ENCODE results near the gene ANKRD11.

The ANKRD11 gene

GRCh38 chr16:89506791-89507191, 16.4 kb upstream of the ANKRD11 start:
- DNase-seq (ENCODE audit: low read depth), result no peak

- DNase-seq (ENCODE audit: low read depth), result no peak
These were observed 15.7 kb upstream of the ANKRD11 start for GRCh38 chr16:89506113-89506504.

- peak; percentile 71 for DNase-seq (ENCODE audit: low read depth)
These were observed 15.1 kb upstream of the ANKRD11 start for GRCh38 chr16:89505204-89506112.

- no peak for DNase-seq (ENCODE audit: low read depth)
These were observed 13.7 kb upstream of the ANKRD11 start for GRCh38 chr16:89504091-89504490.

GRCh38 chr16:89502081-89502843, 11.9 kb upstream of the ANKRD11 start:
- DNase-seq (ENCODE audit: low read depth), result no peak

- no peak for DNase-seq (ENCODE audit: low read depth)
These were observed 9.4 kb upstream of the ANKRD11 start for GRCh38 chr16:89499767-89500166.

- no peak for DNase-seq (ENCODE audit: low read depth)
These were observed 8.5 kb upstream of the ANKRD11 start for GRCh38 chr16:89498839-89499238.

- no peak for DNase-seq (ENCODE audit: low read depth)
These were observed 4.8 kb upstream of the ANKRD11 start for GRCh38 chr16:89495121-89495520.

GRCh38 chr16:89493776-89494175, 3.4 kb upstream of the ANKRD11 start:
- DNase-seq (ENCODE audit: low read depth), result no peak

GRCh38 chr16:89491974-89492687, 1.8 kb upstream of the ANKRD11 start:
- no peak for DNase-seq (ENCODE audit: low read depth)

- DNase-seq (ENCODE audit: low read depth), result no peak
These were observed 993 bp upstream of the ANKRD11 start for GRCh38 chr16:89491238-89491869.

GRCh38 chr16:89489898-89490438, 393 bp downstream of the ANKRD11 start:
- no peak for DNase-seq (ENCODE audit: low read depth)

- peak; percentile 48 for DNase-seq (ENCODE audit: low read depth)
These were observed 1.1 kb downstream of the ANKRD11 start for GRCh38 chr16:89489040-89489897.

- DNase-seq (ENCODE audit: low read depth), result no peak
These were observed 4.6 kb downstream of the ANKRD11 start for GRCh38 chr16:89485701-89486246.

GRCh38 chr16:89484923-89485679, 5.3 kb downstream of the ANKRD11 start:
- DNase-seq (ENCODE audit: low read depth), result no peak

- DNase-seq (ENCODE audit: low read depth), result no peak
These were observed 6.3 kb downstream of the ANKRD11 start for GRCh38 chr16:89484041-89484501.

- DNase-seq (ENCODE audit: low read depth), result no peak
These were observed 7.5 kb downstream of the ANKRD11 start for GRCh38 chr16:89482817-89483205.

GRCh38 chr16:89482150-89482816, 8.1 kb downstream of the ANKRD11 start:
- DNase-seq (ENCODE audit: low read depth), result no peak

GRCh38 chr16:89481356-89481955, 8.9 kb downstream of the ANKRD11 start:
- no peak for DNase-seq (ENCODE audit: low read depth)
